Measurements from ENCODE around the gene GLTP.

Gene GLTP

DNA sequence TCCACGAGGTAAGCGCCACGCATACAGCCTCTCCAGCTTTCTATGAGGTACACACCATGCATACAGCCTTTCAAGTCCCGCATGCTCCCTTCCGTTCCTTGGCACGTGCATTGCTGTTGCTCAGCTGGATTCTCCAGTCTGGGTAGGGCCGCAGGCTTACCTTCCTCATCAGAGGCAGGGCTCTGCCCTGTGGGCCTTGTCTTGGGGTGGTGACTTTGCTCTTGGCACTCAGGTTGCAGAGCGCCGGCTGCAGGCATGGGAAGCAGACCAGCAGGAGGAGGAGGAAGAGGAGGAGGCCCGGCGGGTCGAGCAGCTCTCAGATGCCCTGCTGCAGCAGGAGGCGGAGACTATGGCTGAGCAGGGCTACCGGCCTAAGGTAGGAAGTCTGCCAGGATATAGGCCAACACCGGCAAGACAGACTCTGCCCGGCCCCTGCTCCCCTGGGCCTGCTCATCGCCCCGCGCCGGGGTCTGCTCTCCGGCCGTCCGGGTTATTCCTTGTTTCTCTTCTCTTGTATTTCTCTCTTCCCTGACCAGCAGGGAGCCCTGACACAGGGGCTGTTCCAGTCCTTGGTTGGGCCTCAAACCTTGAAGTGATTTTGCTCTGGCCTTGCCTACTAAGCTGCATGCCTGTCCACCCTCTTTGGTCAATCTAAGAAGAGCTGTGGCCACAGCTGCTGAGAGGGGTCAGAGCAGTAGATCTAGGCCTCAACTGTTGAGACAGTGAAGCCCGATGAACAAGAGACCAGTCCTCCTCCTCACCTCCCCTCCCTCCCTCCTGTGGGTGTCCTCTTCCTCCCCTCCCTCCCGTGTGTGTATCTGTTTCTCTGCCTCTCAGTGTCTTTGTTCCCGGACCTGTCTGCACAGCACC, 35.1 kb upstream of the GLTP start:
- H3K9me3 ChIP-seq (ENCODE audit: control extremely low read depth in 1 of 5, control insufficient read depth in 4 of 5, insufficient read depth in 2 of 5, low read depth in 1 of 5, low read length in 4 of 5) = no peaks in the 10 kb centered on the region
- DNase-seq = no peak
- no peak overlapping the region for H3K27ac ChIP-seq (ENCODE audit: insufficient read depth in 1 of 2, low read depth in 1 of 2, low read length in 2 of 2, poor library complexity in 1 of 2, severe bottlenecking in 2 of 2)
- H3K4me1 ChIP-seq (ENCODE audit: control extremely low read depth in 1 of 4, control insufficient read depth in 4 of 4, insufficient read depth in 4 of 4, low read length in 3 of 4) = no peaks in the 10 kb centered on the region
- CTCF ChIA-PET = interaction anchor here (1.0 to 1.8 kb wide), 4 partner anchors 9 to 62 kb away, joined by 3 to 9 read pairs (median 4); no protein-coding TSS in a partner anchor
- WGBS (ENCODE audit: insufficient coverage) = 94% methylated on average over 25 of the region's 26 CpGs
- H3K36me3 ChIP-seq (ENCODE audit: control insufficient read depth in 4 of 4, insufficient read depth in 4 of 4, low read length in 3 of 4) = peaks cover 28 to 91% (median 72%) of the 10 kb centered on the region in 4 experiments
- no peaks in the 10 kb centered on the region for H3K27me3 ChIP-seq (replicated peaks in 2 of 5; ENCODE audit: control insufficient read depth in 4 of 5, insufficient read depth in 5 of 5, low read length in 4 of 5)
- POLR2A ChIA-PET = no interaction called here
- no peak overlapping the region for H3K4me3 ChIP-seq (ENCODE audit: control insufficient read depth in 1 of 7, extremely low read depth in 1 of 7, insufficient read depth in 4 of 7, low read depth in 2 of 7, low read length in 6 of 7)

DNA sequence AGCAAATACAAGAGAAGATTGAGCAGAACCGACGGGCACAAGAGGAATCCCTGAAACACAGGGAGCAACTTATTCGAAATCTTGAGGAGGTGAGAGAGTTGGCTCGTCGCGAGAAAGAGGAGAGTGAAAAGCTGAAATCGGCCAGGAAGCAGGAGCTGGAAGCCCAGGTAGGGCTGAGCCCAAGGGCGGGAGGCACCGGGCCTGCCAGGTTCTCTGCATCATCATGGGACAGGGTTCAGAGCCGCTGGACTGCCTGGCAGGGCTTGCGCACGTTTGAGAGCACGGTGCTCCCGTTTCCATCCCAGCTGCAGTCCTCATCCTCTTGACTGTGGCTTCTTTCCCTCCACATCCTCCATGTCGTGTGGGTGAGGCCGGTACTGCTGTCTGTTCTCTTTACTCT, 34.1 kb upstream of the GLTP start:
- POLR2A ChIA-PET = no interaction called here
- no peak overlapping the region for H3K27ac ChIP-seq (ENCODE audit: insufficient read depth in 1 of 2, low read depth in 1 of 2, low read length in 2 of 2, poor library complexity in 1 of 2, severe bottlenecking in 2 of 2)
- 97% methylated on average over 16 of the region's 16 CpGs for WGBS (ENCODE audit: insufficient coverage)
- H3K27me3 ChIP-seq (replicated peaks in 2 of 5; ENCODE audit: control insufficient read depth in 4 of 5, insufficient read depth in 5 of 5, low read length in 4 of 5) = no peaks in the 10 kb centered on the region
- DNase-seq = no peak
- CTCF ChIA-PET = interaction anchor here (1.0 to 1.8 kb wide), 4 partner anchors 10 to 61 kb away, joined by 3 to 9 read pairs (median 4); no protein-coding TSS in a partner anchor
- H3K4me3 ChIP-seq (ENCODE audit: control insufficient read depth in 1 of 7, extremely low read depth in 1 of 7, insufficient read depth in 4 of 7, low read depth in 2 of 7, low read length in 6 of 7) = no peak overlapping the region
- no peaks in the 10 kb centered on the region for H3K9me3 ChIP-seq (ENCODE audit: control extremely low read depth in 1 of 5, control insufficient read depth in 4 of 5, insufficient read depth in 2 of 5, low read depth in 1 of 5, low read length in 4 of 5)
- no peaks in the 10 kb centered on the region for H3K4me1 ChIP-seq (ENCODE audit: control extremely low read depth in 1 of 4, control insufficient read depth in 4 of 4, insufficient read depth in 4 of 4, low read length in 3 of 4)
- peaks cover 18 to 89% (median 70%) of the 10 kb centered on the region in 4 experiments for H3K36me3 ChIP-seq (ENCODE audit: control insufficient read depth in 4 of 4, insufficient read depth in 4 of 4, low read length in 3 of 4)

DNA sequence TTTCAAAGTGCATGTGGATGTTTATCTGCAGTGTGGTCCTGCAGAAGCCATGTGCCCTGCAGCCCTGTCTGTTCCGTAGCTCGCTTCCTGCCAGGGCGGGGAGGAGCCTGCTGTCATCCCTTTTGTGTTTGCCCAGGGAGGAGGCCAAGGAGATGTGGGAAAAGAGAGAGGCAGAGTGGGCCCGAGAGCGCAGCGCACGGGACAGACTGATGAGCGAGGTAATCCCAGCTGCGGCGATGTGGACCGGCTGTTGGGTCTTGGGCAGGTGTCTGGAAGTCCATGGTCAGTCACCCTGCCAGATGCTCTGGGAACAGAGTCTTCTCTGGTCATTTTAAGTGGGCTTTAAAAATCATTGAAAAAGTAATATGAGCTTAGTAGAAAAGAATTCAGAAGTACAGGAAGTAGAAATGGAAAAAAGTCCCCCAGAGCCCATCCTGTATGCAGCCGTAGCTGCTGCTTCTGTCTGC, 32.5 kb upstream of the GLTP start:
- ChIA-PET CTCF (no interaction called here), POLR2A (no interaction called here)
- Histone ChIP-seq H3K4me3 (ENCODE audit: control insufficient read depth in 1 of 7, extremely low read depth in 1 of 7, insufficient read depth in 4 of 7, low read depth in 2 of 7, low read length in 6 of 7) (no peak overlapping the region), H3K9me3 (ENCODE audit: control extremely low read depth in 1 of 5, control insufficient read depth in 4 of 5, insufficient read depth in 2 of 5, low read depth in 1 of 5, low read length in 4 of 5) (no peaks in the 10 kb centered on the region), H3K4me1 (ENCODE audit: control extremely low read depth in 1 of 4, control insufficient read depth in 4 of 4, insufficient read depth in 4 of 4, low read length in 3 of 4) (no peaks in the 10 kb centered on the region), H3K27ac (ENCODE audit: insufficient read depth in 1 of 2, low read depth in 1 of 2, low read length in 2 of 2, poor library complexity in 1 of 2, severe bottlenecking in 2 of 2) (no peak overlapping the region), H3K36me3 (ENCODE audit: control insufficient read depth in 4 of 4, insufficient read depth in 4 of 4, low read length in 3 of 4) (peaks cover 14 to 90% (median 78%) of the 10 kb centered on the region in 4 experiments), H3K27me3 (replicated peaks in 2 of 5; ENCODE audit: control insufficient read depth in 4 of 5, insufficient read depth in 5 of 5, low read length in 4 of 5) (no peaks in the 10 kb centered on the region)
- no peak for DNase-seq
- 97% methylated on average over 12 of the region's 12 CpGs for WGBS (ENCODE audit: insufficient coverage)

DNA sequence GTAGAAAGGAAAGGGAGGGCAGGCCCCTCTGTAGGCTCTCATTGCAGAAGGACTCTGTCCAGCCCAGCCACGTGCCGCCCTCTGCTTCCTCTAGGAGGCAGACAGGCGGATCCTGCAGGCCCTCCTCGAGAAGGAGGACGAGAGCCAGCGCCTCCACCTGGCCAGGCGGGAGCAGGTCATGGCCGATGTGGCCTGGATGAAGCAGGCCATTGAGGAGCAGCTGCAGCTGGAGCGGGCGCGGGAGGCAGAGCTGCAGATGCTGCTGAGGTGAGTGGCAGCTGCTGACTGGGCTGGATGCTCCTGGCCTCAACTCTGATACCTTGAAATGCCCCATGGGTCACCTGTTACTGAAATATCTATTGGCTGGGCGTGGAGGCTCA, 30.6 kb upstream of the GLTP start:
- no peaks in the 10 kb centered on the region for H3K27me3 ChIP-seq (replicated peaks in 2 of 5; ENCODE audit: control insufficient read depth in 4 of 5, insufficient read depth in 5 of 5, low read length in 4 of 5)

DNA sequence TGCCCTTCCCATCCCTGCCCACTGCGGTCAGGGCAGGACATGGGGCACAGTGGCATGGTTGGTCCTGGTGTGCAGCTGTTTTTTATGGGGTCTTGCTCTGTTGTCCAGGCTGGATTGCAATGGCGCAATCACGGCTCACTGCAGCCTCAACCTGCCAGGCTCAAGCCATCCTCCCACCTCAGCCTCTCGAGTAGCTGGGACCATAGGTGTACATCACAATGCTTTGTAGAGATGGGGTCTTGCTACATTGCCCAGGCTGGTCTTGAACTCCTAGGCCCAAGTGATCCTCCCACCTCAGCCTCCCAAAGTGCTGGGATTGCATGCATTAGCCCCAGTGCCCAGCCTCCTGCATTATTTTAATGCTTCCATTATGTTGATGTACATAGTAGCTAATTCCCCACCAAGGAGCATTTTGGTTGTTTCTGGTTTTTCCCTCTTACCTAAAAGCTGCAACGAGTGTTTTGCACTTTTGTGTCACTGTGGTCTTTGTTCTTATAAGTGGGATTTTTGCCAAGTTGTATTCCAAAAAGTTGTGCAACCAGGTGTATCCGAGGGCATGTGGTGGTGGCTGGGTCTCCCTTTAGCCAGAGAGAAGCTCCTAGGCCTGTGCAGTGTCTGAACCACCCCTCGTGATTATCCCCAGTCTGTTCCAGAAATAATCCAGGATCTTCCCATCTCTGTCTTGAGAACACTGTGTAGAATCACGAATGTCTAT, 30.1 kb upstream of the GLTP start:
- ChIA-PET POLR2A (no interaction called here), CTCF (interaction anchor here (1.2 to 1.9 kb wide), 2 partner anchors 21 to 57 kb away, joined by 4 read pairs; no protein-coding TSS in a partner anchor)
- Histone ChIP-seq H3K4me1 (ENCODE audit: control extremely low read depth in 1 of 4, control insufficient read depth in 4 of 4, insufficient read depth in 4 of 4, low read length in 3 of 4) (no peaks in the 10 kb centered on the region), H3K27me3 (replicated peaks in 2 of 5; ENCODE audit: control insufficient read depth in 4 of 5, insufficient read depth in 5 of 5, low read length in 4 of 5) (no peaks in the 10 kb centered on the region), H3K27ac (ENCODE audit: insufficient read depth in 1 of 2, low read depth in 1 of 2, low read length in 2 of 2, poor library complexity in 1 of 2, severe bottlenecking in 2 of 2) (no peak overlapping the region), H3K9me3 (ENCODE audit: control extremely low read depth in 1 of 5, control insufficient read depth in 4 of 5, insufficient read depth in 2 of 5, low read depth in 1 of 5, low read length in 4 of 5) (no peaks in the 10 kb centered on the region), H3K36me3 (ENCODE audit: control insufficient read depth in 4 of 4, insufficient read depth in 4 of 4, low read length in 3 of 4) (peaks cover 9 to 89% (median 79%) of the 10 kb centered on the region in 4 experiments), H3K4me3 (ENCODE audit: control insufficient read depth in 1 of 7, extremely low read depth in 1 of 7, insufficient read depth in 4 of 7, low read depth in 2 of 7, low read length in 6 of 7) (no peak overlapping the region)
- 98% methylated on average over 4 of the region's 8 CpGs for WGBS (ENCODE audit: insufficient coverage)
- no peak for DNase-seq

More for the DNA sequence above, 30.6 kb upstream of the GLTP start:
- no peaks in the 10 kb centered on the region for H3K4me1 ChIP-seq (ENCODE audit: control extremely low read depth in 1 of 4, control insufficient read depth in 4 of 4, insufficient read depth in 4 of 4, low read length in 3 of 4)
- no peak overlapping the region for H3K27ac ChIP-seq (ENCODE audit: insufficient read depth in 1 of 2, low read depth in 1 of 2, low read length in 2 of 2, poor library complexity in 1 of 2, severe bottlenecking in 2 of 2)
- 96% methylated on average over 12 of the region's 12 CpGs for WGBS (ENCODE audit: insufficient coverage)
- POLR2A ChIA-PET = no interaction called here
- no peaks in the 10 kb centered on the region for H3K9me3 ChIP-seq (ENCODE audit: control extremely low read depth in 1 of 5, control insufficient read depth in 4 of 5, insufficient read depth in 2 of 5, low read depth in 1 of 5, low read length in 4 of 5)
- H3K4me3 ChIP-seq (ENCODE audit: control insufficient read depth in 1 of 7, extremely low read depth in 1 of 7, insufficient read depth in 4 of 7, low read depth in 2 of 7, low read length in 6 of 7) = no peak overlapping the region
- peaks cover 10 to 89% (median 79%) of the 10 kb centered on the region in 4 experiments for H3K36me3 ChIP-seq (ENCODE audit: control insufficient read depth in 4 of 4, insufficient read depth in 4 of 4, low read length in 3 of 4)
- CTCF ChIA-PET = interaction anchor here (1.9 kb wide), 1 partner anchor 20 kb away, joined by 4 read pairs; no protein-coding TSS in a partner anchor
- DNase-seq = peak; percentile 23 to 52 (median 44)

DNA sequence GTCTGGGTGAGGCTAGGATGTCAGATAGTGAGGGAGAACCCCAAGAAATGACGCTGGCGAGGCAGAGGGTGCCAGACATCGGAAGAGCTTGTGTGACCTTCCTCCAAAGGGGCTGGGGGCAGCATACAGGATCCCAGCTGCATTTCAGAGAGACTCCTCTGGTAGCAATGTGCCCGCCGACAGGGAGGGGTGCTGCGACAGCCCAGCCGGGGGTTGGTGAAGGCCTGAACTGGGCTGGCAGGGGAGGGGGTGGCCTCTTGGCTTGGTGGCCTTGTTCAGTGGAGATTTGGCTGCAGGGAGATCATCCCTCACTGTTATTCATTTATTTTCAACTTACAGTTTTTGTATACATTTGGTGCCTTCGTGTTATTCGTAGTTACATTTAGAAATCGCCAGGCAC, 25.0 kb upstream of the GLTP start:
- WGBS (ENCODE audit: insufficient coverage) = 100% methylated on average over 8 of the region's 10 CpGs
- DNase-seq = no peak
- no peak overlapping the region for H3K4me3 ChIP-seq (ENCODE audit: control insufficient read depth in 1 of 7, extremely low read depth in 1 of 7, insufficient read depth in 4 of 7, low read depth in 2 of 7, low read length in 6 of 7)
- peaks cover 9 to 73% (median 60%) of the 10 kb centered on the region in 4 experiments for H3K36me3 ChIP-seq (ENCODE audit: control insufficient read depth in 4 of 4, insufficient read depth in 4 of 4, low read length in 3 of 4)
- no peaks in the 10 kb centered on the region for H3K9me3 ChIP-seq (ENCODE audit: control extremely low read depth in 1 of 5, control insufficient read depth in 4 of 5, insufficient read depth in 2 of 5, low read depth in 1 of 5, low read length in 4 of 5)
- ChIA-PET CTCF (no interaction called here), POLR2A (no interaction called here)
- H3K4me1 ChIP-seq (ENCODE audit: control extremely low read depth in 1 of 4, control insufficient read depth in 4 of 4, insufficient read depth in 4 of 4, low read length in 3 of 4) = peaks cover 8 to 14% (median 12%) of the 10 kb centered on the region in 4 experiments
- no peaks in the 10 kb centered on the region for H3K27me3 ChIP-seq (replicated peaks in 2 of 5; ENCODE audit: control insufficient read depth in 4 of 5, insufficient read depth in 5 of 5, low read length in 4 of 5)
- H3K27ac ChIP-seq (ENCODE audit: insufficient read depth in 1 of 2, low read depth in 1 of 2, low read length in 2 of 2, poor library complexity in 1 of 2, severe bottlenecking in 2 of 2) = no peak overlapping the region
